Measurements from ENCODE around the gene CBL.

CBL gene

DNA sequence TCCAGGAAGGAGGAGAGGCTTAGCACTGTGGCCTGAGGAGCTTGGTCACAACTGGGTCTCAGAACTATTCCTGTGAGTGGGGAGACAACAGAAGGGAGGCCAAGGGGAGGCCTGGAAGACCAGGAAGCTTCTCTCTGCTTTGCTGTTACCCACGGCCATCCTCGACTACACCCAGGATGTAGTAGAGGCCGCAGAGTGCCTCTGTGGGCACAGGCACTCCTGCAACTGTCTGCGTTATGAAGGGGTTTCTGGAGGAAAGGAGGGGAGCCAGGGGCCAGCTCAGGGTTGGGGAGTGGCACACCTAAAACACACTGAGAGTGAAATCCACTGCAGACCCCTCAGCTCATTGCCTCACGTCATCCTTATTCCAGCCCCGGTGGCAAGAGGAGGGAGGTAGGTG, 144.2 kb downstream of the CBL start:
- no peak for DNase-seq

DNA sequence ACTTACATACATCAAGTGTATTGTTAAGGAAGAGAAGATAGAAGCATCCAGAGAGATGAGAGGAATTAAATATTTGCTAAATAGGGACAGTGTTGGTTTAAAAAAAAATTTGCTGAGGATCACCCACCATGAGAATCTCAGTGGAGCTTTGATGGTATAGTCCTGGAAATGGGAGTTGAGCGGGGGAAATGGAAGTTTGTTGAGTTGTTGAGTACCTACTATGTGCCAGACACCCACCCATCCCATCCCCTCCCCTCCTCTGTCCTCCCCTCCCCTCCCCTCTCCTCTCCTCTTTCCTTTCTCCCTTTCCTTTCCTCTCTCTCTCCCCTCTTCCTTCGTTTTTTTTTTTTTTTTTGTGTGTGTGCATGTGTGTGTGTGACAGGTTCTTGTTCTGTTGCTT, 145.1 kb downstream of the CBL start:
- DNase-seq = no peak

DNA sequence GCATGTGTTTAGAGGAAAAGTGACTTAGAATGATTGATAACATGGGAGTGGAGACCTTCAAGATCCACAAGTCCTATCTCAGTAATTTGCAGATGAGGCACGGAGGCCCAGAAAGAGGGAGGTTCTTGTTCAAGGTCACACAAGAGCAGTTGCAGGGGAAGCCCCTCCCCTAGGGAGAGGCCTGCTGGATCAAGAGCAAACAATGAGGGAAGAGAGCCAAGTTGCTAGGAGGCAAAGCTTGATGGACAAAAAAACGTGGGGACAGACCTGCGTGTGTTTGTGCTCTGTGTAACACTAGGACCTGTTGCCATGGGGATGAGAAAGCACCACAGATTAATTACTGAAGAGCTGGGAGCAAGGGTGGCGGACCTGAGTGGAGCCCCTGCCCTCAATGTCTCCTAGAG, 146.7 kb downstream of the CBL start:
- DNase-seq = no peak

DNA sequence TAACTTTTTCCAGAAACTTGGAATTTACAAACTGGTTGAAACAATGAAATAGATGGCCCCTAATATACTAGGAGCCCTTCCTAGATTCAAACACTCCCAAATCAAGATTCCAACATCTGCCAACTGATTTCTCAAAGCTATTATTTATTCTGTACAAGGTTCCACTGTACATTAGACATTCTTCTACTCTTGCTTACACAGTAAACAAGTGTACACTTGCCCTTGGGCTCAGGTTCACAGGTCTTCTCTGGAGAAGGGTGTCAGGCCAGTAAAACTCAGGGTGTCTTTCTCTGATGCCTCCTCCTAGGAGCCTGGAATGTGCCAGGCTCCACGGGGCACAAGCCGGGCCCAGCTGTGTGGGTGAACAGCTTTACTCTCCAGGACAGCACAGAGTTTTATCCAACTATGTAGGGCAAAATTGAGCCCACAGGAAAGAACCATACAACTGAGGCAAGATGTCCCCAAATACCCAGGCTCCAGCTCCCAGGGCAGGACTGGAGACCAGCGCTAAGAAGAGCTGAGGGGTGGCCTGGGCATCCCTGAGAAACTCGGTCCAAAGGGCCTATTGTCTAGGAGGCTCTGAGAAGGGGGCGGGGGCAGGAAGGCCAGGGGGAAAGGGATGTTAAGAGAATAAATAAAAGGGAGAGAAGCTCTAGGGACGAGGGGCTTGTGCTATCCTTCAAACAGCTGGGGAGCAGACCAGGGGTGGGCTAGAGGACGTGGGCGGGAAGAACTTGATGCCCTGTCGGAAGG, 149.1 kb downstream of the CBL start:
- DNase-seq = no peak

DNA sequence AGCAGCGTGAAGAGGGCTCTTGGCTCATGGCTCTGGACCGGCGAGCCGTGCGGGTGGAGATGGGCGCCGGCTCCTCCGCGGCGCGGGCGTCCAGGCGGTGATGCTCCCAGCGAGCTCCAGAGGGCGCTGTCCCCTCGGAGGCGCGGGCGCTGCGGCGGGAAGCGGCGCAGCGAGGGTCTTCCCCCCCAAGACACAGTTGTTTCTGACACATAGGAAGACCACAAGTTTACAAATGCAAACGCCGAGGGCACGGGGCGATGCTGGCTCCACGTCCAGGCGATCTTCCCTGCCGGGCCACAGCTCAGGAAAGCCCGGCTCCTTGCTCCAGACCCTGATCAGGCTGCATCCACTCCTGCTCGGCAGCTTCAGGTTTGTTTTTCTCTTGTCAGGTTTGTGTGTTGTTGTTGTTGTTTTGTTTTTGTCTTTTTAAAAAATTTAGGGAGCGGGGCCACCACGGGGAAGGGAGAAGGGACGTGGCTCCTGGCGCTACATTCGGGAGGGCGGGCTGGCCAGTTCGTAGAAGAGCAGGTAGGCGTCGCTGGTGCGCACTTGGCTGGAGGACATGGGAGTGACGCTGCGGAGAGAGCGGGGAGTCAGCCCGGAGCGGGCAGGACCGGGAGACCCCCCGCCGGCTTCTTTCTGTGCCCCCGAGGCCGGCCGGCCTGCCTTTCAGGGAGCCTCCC, 150.4 kb downstream of the CBL start:
- DNase-seq = peak; percentile 71 to 87 (median 82)

DNA sequence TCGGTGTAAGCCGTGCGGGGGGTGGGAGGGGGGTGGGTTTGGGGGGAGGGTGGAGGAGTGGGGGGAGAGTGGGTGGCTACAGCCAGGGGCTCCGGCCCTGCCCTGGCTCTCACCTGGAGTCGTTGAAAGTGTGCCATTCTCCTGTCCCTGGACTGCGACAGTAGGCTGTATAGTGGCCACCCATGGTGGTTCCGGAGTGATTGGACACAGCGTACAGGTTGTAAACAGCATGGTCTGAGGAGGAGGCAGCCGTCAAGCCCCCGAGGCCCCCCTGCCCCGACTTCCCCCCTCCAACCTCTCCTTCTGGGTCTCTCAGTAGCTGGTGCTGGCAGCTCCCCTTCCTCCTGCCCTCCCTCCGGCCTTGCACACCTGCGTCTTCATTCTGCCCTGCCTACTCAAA, 150.9 kb downstream of the CBL start:
- DNase-seq = no peak
